NCI-H1694 treated with DMSO at 0.1 percent for 48 hours (cell line): Measurements from ENCODE around the gene HABP2.

ENCODE experiments used
- DNase-seq: peaks from one replicate; lab custom pipeline; 2025; lab: John Stamatoyannopoulos, UW

The HABP2 gene

GRCh38 chr10:113557903-113558321 lies 5.1 kb downstream of the HABP2 start:
- DNase-seq, result no peak

GRCh38 chr10:113560071-113560470 lies 7.2 kb downstream of the HABP2 start:
- no peak for DNase-seq

GRCh38 chr10:113561214-113561613 lies 8.4 kb downstream of the HABP2 start:
- no peak for DNase-seq

GRCh38 chr10:113562069-113562468 lies 9.2 kb downstream of the HABP2 start:
- DNase-seq, result no peak

- DNase-seq, result no peak
Observed at GRCh38 chr10:113562704-113563103, 9.9 kb downstream of the HABP2 start.

GRCh38 chr10:113563306-113564088 lies 10.6 kb downstream of the HABP2 start:
- DNase-seq, result peak; percentile 14

GRCh38 chr10:113565364-113565763 lies 12.5 kb downstream of the HABP2 start:
- DNase-seq, result no peak

GRCh38 chr10:113566888-113567287 lies 14.0 kb downstream of the HABP2 start:
- DNase-seq, result no peak

GRCh38 chr10:113569576-113569975 lies 16.7 kb downstream of the HABP2 start:
- no peak for DNase-seq

GRCh38 chr10:113572520-113573290 lies 19.9 kb downstream of the HABP2 start:
- no peak for DNase-seq

GRCh38 chr10:113573368-113573767 lies 20.5 kb downstream of the HABP2 start:
- no peak for DNase-seq

- no peak for DNase-seq
Observed at GRCh38 chr10:113576852-113577251, 24.0 kb downstream of the HABP2 start.

- no peak for DNase-seq
Observed at GRCh38 chr10:113578773-113579172, 25.9 kb downstream of the HABP2 start.

GRCh38 chr10:113581092-113581491 lies 28.2 kb downstream of the HABP2 start:
- DNase-seq, result no peak

- no peak for DNase-seq
Observed at GRCh38 chr10:113583571-113583970, 30.7 kb downstream of the HABP2 start.

GRCh38 chr10:113585949-113586348 lies 33.1 kb downstream of the HABP2 start:
- no peak for DNase-seq

- no peak for DNase-seq
Observed at GRCh38 chr10:113589201-113589770, 36.4 kb downstream of the HABP2 start.

- no peak for DNase-seq
Observed at GRCh38 chr10:113590581-113590980, 37.7 kb downstream of the HABP2 start.

GRCh38 chr10:113592380-113592779 lies 39.5 kb downstream of the HABP2 start:
- DNase-seq, result no peak

- no peak for DNase-seq
Observed at GRCh38 chr10:113594652-113595051, 41.8 kb downstream of the HABP2 start.

- DNase-seq, result no peak
Observed at GRCh38 chr10:113600569-113600968, 47.7 kb downstream of the HABP2 start.

- DNase-seq, result no peak
Observed at GRCh38 chr10:113603057-113603777, 50.4 kb downstream of the HABP2 start.
